ENCODE results near the gene COLQ. TPM values are rescaled to one million over a fixed set of nuclear protein-coding genes. Genes with fewer than 3 reads are reported as not detected.

Gene COLQ
- total RNA-seq, 1 donor from 2014 or later, result 10.0 TPM

GRCh38 chr3:15553749-15554148, 32.2 kb upstream of the COLQ start:
- H3K36me3 Mint-ChIP-seq, result peaks cover 7% of the 10 kb centered on the region
- H3K9me3 Mint-ChIP-seq, result peaks cover 6% of the 10 kb centered on the region
- DNase-seq (ENCODE audit: low spot score in 2 of 2, unreplicated experiment in 2 of 2), result no peak
- no peak overlapping the region for H3K4me3 Mint-ChIP-seq
- no peaks in the 10 kb centered on the region for H3K27me3 Mint-ChIP-seq (ENCODE audit: low read depth)
- no peak for TF ChIP-seq CTCF (IDR thresholded peaks at IDR 0.05; ENCODE audit: unreplicated experiment)
- H3K27ac Mint-ChIP-seq, result no peak overlapping the region
- H3K4me1 Mint-ChIP-seq, result peaks cover 1% of the 10 kb centered on the region

GRCh38 chr3:15551902-15552301, 30.4 kb upstream of the COLQ start:
- Mint-ChIP-seq H3K27me3 (ENCODE audit: low read depth) (no peaks in the 10 kb centered on the region), H3K4me1 (no peaks in the 10 kb centered on the region), H3K9me3 (peaks cover 18% of the 10 kb centered on the region), H3K27ac (no peak overlapping the region), H3K4me3 (no peak overlapping the region), H3K36me3 (peaks cover 17% of the 10 kb centered on the region)
- TF ChIP-seq CTCF (IDR thresholded peaks at IDR 0.05; ENCODE audit: unreplicated experiment), result no peak
- no peak for DNase-seq (ENCODE audit: low spot score in 2 of 2, unreplicated experiment in 2 of 2)

- H3K4me1 Mint-ChIP-seq, result no peaks in the 10 kb centered on the region
Measured at GRCh38 chr3:15549846-15550245, 28.3 kb upstream of the COLQ start.

GRCh38 chr3:15542614-15543013, 21.1 kb upstream of the COLQ start:
- Mint-ChIP-seq H3K9me3 (peaks cover 20% of the 10 kb centered on the region), H3K27ac (no peak overlapping the region), H3K4me1 (no peaks in the 10 kb centered on the region), H3K4me3 (no peak overlapping the region), H3K36me3 (peaks cover 4% of the 10 kb centered on the region), H3K27me3 (ENCODE audit: low read depth) (peaks cover 3% of the 10 kb centered on the region)
- no peak for DNase-seq (ENCODE audit: low spot score in 2 of 2, unreplicated experiment in 2 of 2)
- no peak for TF ChIP-seq CTCF (IDR thresholded peaks at IDR 0.05; ENCODE audit: unreplicated experiment)

More at GRCh38 chr3:15549846-15550245, 28.3 kb upstream of the COLQ start:
- DNase-seq (ENCODE audit: low spot score in 2 of 2, unreplicated experiment in 2 of 2), result no peak
- Mint-ChIP-seq H3K4me3 (no peak overlapping the region), H3K27me3 (ENCODE audit: low read depth) (peaks cover 3% of the 10 kb centered on the region), H3K27ac (no peak overlapping the region), H3K9me3 (peaks cover 34% of the 10 kb centered on the region), H3K36me3 (peaks cover 17% of the 10 kb centered on the region)
- TF ChIP-seq CTCF (IDR thresholded peaks at IDR 0.05; ENCODE audit: unreplicated experiment), result no peak

- Mint-ChIP-seq H3K9me3 (peaks cover 12% of the 10 kb centered on the region), H3K27ac (no peak overlapping the region), H3K36me3 (peaks cover 3% of the 10 kb centered on the region), H3K4me1 (no peaks in the 10 kb centered on the region), H3K4me3 (no peak overlapping the region), H3K27me3 (ENCODE audit: low read depth) (peaks cover 3% of the 10 kb centered on the region)
- DNase-seq (ENCODE audit: low spot score in 2 of 2, unreplicated experiment in 2 of 2), result no peak
- TF ChIP-seq CTCF (IDR thresholded peaks at IDR 0.05; ENCODE audit: unreplicated experiment), result no peak
Measured at GRCh38 chr3:15541371-15541770, 19.9 kb upstream of the COLQ start.

- Mint-ChIP-seq H3K27me3 (ENCODE audit: low read depth) (no peaks in the 10 kb centered on the region), H3K9me3 (no peaks in the 10 kb centered on the region), H3K4me3 (no peak overlapping the region), H3K36me3 (peaks cover 3% of the 10 kb centered on the region), H3K27ac (no peak overlapping the region), H3K4me1 (no peaks in the 10 kb centered on the region)
- TF ChIP-seq CTCF (IDR thresholded peaks at IDR 0.05; ENCODE audit: unreplicated experiment), result no peak
- DNase-seq (ENCODE audit: low spot score in 2 of 2, unreplicated experiment in 2 of 2), result no peak
Measured at GRCh38 chr3:15539066-15539465, 17.6 kb upstream of the COLQ start.

Measured in mesothelial cell of epicardium (in vitro differentiated cells).